ENCODE data around the gene DAPK1.

The DAPK1 gene

GRCh38 chr9:87467187-87467586 lies 30.5 kb upstream of the DAPK1 start:
- DNase-seq (ENCODE audit: extremely low read depth, low read depth), result no peak
- TF ChIP-seq, protein P1, sequence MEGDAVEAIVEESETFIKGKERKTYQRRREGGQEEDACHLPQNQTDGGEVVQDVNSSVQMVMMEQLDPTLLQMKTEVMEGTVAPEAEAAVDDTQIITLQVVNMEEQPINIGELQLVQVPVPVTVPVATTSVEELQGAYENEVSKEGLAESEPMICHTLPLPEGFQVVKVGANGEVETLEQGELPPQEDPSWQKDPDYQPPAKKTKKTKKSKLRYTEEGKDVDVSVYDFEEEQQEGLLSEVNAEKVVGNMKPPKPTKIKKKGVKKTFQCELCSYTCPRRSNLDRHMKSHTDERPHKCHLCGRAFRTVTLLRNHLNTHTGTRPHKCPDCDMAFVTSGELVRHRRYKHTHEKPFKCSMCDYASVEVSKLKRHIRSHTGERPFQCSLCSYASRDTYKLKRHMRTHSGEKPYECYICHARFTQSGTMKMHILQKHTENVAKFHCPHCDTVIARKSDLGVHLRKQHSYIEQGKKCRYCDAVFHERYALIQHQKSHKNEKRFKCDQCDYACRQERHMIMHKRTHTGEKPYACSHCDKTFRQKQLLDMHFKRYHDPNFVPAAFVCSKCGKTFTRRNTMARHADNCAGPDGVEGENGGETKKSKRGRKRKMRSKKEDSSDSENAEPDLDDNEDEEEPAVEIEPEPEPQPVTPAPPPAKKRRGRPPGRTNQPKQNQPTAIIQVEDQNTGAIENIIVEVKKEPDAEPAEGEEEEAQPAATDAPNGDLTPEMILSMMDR (IDR thresholded peaks at IDR 0.05; ENCODE audit: low read depth, low read length), result no peak

DNA sequence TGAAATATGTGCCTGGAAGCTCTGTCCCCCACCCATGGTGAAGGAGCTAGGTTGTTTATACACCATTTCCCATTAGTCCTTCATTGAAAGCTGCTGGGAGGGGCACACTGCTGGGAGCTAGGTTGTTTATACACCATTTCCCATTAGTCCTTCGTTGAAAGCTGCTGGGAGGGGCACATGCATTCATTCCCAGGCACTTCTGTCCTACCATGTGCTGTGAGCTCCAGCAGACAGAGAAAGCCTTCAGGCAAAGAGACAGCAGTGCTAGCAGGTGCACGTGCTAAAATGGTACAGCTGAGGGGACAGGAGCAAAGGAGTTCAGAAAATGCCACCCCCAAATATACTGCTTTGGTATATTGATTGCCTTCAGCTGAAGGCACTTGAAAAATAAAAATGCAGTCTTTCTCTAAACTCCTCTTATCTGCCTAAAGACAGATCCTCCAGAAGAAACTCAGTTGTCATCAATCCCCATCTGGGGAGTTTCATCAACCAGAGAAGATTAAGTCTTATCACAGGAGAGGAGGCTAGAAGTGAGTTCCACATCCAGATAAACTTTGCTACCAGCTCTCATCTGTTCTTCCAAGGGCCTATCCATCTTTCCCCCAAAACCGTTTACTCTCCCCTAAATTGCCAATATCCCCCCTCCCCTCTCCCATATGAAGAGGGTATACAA lies 27.7 kb upstream of the DAPK1 start:
- DNase-seq (ENCODE audit: extremely low read depth, low read depth), result no peak
- TF ChIP-seq, protein P1 (IDR thresholded peaks at IDR 0.05; ENCODE audit: low read depth, low read length), result no peak

- TF ChIP-seq, protein P1 (IDR thresholded peaks at IDR 0.05; ENCODE audit: low read depth, low read length), result no peak
- DNase-seq (ENCODE audit: extremely low read depth, low read depth), result no peak
These were observed 25.9 kb upstream of the DAPK1 start for GRCh38 chr9:87471746-87472145.

- TF ChIP-seq, protein P1 (IDR thresholded peaks at IDR 0.05; ENCODE audit: low read depth, low read length), result no peak
- no peak for DNase-seq (ENCODE audit: extremely low read depth, low read depth)
These were observed 22.2 kb upstream of the DAPK1 start for GRCh38 chr9:87475463-87475862.

DNA sequence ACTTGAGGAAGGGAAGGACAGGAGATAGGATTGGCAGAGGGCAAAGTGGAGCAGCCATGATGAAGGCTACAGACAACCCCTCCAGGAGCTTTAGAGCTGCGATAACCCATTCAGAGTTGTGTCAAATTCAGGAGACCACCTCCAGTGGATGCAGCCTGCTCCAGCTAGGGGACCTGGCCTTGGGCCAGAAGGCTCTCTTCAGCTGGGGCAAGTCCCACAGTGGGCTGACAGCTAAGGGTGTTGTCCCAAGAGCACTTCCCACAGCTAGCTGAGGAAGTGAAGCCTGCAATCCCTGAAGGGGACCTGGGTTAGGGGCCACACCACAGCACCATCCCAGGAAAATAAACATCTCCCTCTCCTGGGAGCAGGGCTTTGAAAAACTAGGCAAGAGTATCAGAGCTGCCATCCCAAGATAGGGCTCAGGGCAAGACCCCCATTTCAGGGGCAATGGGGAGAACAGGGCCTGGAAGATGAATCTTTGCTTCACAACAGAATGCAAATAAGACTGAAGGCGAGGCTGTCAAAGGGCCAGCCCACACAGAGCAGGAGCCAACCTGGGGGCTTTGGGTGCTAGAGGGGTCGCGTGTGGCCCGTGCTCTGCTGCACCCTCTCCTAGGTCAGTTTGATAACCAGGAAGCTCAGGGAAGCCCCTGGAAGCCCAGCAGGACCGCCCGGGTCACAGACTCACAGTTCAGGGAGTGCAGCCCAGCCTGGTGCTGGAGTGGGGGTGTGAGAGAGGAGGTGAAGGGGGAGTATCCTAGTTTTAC lies 19.3 kb upstream of the DAPK1 start:
- no peak for DNase-seq (ENCODE audit: extremely low read depth, low read depth)
- TF ChIP-seq, protein P1 (IDR thresholded peaks at IDR 0.05; ENCODE audit: low read depth, low read length), result no peak

DNA sequence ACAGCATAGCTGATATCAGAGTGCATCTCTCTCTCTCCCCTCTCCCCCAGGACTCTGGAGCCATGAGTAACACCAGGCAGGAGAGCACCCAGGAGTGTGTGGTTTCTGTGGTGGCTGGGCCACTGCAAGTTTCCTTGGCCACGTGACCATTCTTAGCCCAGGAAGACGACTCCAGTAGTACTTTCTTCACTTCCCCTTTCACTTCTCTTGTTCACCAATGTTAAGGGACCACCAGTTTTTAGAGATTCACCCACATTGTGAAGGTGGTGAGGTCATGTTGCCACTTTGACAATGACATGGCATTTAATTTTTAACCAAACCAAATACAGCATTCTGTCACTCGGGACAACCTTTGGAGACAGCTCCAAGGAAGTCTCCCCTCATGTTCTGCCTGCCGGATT lies 17.9 kb upstream of the DAPK1 start:
- TF ChIP-seq, protein P1 (IDR thresholded peaks at IDR 0.05; ENCODE audit: low read depth, low read length), result no peak
- DNase-seq (ENCODE audit: extremely low read depth, low read depth), result no peak
